Hematopoietic multipotent progenitor cell treated with erythropoietin and hydrocortisone succinate and interleukin-3 and kit ligand, for 17 days (in vitro differentiated cells): ENCODE data around the gene ITGB5.

Experiments
- DNase-seq: peaks from one replicate; pipeline ENCODE4 v3.0.0-alpha.2; 2015; ENCODE audit warnings: low spot score

ITGB5 gene

GRCh38 chr3:124860599-124860998, 26.6 kb downstream of the ITGB5 start:
- no peak for DNase-seq

GRCh38 chr3:124859025-124859424, 28.1 kb downstream of the ITGB5 start:
- no peak for DNase-seq

- DNase-seq, result no peak
These were observed 28.9 kb downstream of the ITGB5 start for GRCh38 chr3:124858275-124858674.

- DNase-seq, result no peak
These were observed 30.5 kb downstream of the ITGB5 start for GRCh38 chr3:124856677-124857076.

GRCh38 chr3:124854009-124854408, 33.2 kb downstream of the ITGB5 start:
- no peak for DNase-seq

GRCh38 chr3:124853446-124853845, 33.7 kb downstream of the ITGB5 start:
- no peak for DNase-seq

- no peak for DNase-seq
These were observed 35.3 kb downstream of the ITGB5 start for GRCh38 chr3:124851905-124852304.

- no peak for DNase-seq
These were observed 36.0 kb downstream of the ITGB5 start for GRCh38 chr3:124851136-124851535.

- DNase-seq, result no peak
These were observed 36.5 kb downstream of the ITGB5 start for GRCh38 chr3:124850633-124851032.

GRCh38 chr3:124850212-124850611, 37.0 kb downstream of the ITGB5 start:
- no peak for DNase-seq

- no peak for DNase-seq
These were observed 38.9 kb downstream of the ITGB5 start for GRCh38 chr3:124848300-124848699.

- no peak for DNase-seq
These were observed 39.3 kb downstream of the ITGB5 start for GRCh38 chr3:124847863-124848262.

- DNase-seq, result no peak
These were observed 40.1 kb downstream of the ITGB5 start for GRCh38 chr3:124847051-124847450.

- DNase-seq, result no peak
These were observed 41.0 kb downstream of the ITGB5 start for GRCh38 chr3:124846189-124846588.

- no peak for DNase-seq
These were observed 41.8 kb downstream of the ITGB5 start for GRCh38 chr3:124845406-124845805.

- no peak for DNase-seq
These were observed 43.5 kb downstream of the ITGB5 start for GRCh38 chr3:124843506-124844177.

- no peak for DNase-seq
These were observed 44.1 kb downstream of the ITGB5 start for GRCh38 chr3:124843047-124843446.

- no peak for DNase-seq
These were observed 45.6 kb downstream of the ITGB5 start for GRCh38 chr3:124841517-124841916.

- no peak for DNase-seq
These were observed 46.8 kb downstream of the ITGB5 start for GRCh38 chr3:124840331-124840730.

- DNase-seq, result no peak
These were observed 47.3 kb downstream of the ITGB5 start for GRCh38 chr3:124839896-124840295.

- DNase-seq, result no peak
These were observed 48.2 kb downstream of the ITGB5 start for GRCh38 chr3:124838963-124839362.

- DNase-seq, result peak; percentile 17
These were observed 49.4 kb downstream of the ITGB5 start for GRCh38 chr3:124837730-124838186.

- DNase-seq, result no peak
These were observed 50.1 kb downstream of the ITGB5 start for GRCh38 chr3:124837065-124837464.

- DNase-seq, result no peak
These were observed 50.7 kb downstream of the ITGB5 start for GRCh38 chr3:124836448-124836847.
